HL-60 (cell line): Measurements from ENCODE around the gene PAQR4.

Experiments used
- DNase-seq, 2 experiments: peaks; one replicate each; pipeline ENCODE4 v3.0.0-alpha.2; 2010 to 2020; ENCODE audit warnings: low read depth in 1 of 2, low spot score in 1 of 2
- H3K27ac ChIP-seq: fragments of 250-450 bp; sonication (Bioruptor Pico); replicated peaks from 2 replicates; pipeline ENCODE4 v1.5.1; 2020; ENCODE audit warnings: mild to moderate bottlenecking, moderate library complexity
- H3K27me3 ChIP-seq: fragments of 250-450 bp; sonication (Bioruptor Pico); 2 replicates; pipeline ENCODE4 v1.5.1; 2021; ENCODE audit warnings: mild to moderate bottlenecking, moderate library complexity; ENCODE audit not compliant: insufficient read depth, poor library complexity, severe bottlenecking
- H3K4me3 ChIP-seq: replicated peaks from 2 replicates; pipeline ENCODE4 v1.5.1; 2011; ENCODE audit warnings: mild to moderate bottlenecking, control low read depth, low read length; ENCODE audit not compliant: insufficient read depth
- CTCF ChIP-seq: IDR thresholded peaks from one replicate; pipeline ENCODE4 v1.5.1; 2011; ENCODE audit warnings: low read length, control low read depth, inconsistent platforms; ENCODE audit not compliant: insufficient read depth
- GABPA ChIP-seq: IDR thresholded peaks from 2 replicates; pipeline ENCODE4 v1.6.1; 2012; ENCODE audit warnings: low read depth
- POLR2AphosphoS5 ChIP-seq: IDR thresholded peaks from 2 replicates; pipeline ENCODE4 v1.6.1; 2012; ENCODE audit warnings: low read depth
- REST ChIP-seq: IDR thresholded peaks from 2 replicates; pipeline ENCODE4 v1.6.1; 2012; ENCODE audit warnings: low read depth; ENCODE audit not compliant: insufficient replicate concordance
- SPI1 ChIP-seq: IDR thresholded peaks from 2 replicates; pipeline ENCODE4 v1.6.1; 2012; ENCODE audit warnings: low read depth, mild to moderate bottlenecking, borderline replicate concordance

Gene PAQR4

GRCh38 chr16:2948807-2949704 lies 20.1 kb upstream of the PAQR4 start:
- Histone ChIP-seq H3K4me3 (no peak overlapping the region), H3K27ac (no peak overlapping the region), H3K27me3 (no peaks in the 10 kb centered on the region)
- no peak for TF ChIP-seq SPI1
- no peak for TF ChIP-seq CTCF
- TF ChIP-seq REST, result no peak
- TF ChIP-seq GABPA, result no peak
- no peak for TF ChIP-seq POLR2AphosphoS5
- DNase-seq, result no peak

GRCh38 chr16:2949705-2950352 lies 19.3 kb upstream of the PAQR4 start:
- no peak for TF ChIP-seq REST
- TF ChIP-seq CTCF, result no peak
- TF ChIP-seq GABPA, result no peak
- TF ChIP-seq POLR2AphosphoS5, result no peak
- TF ChIP-seq SPI1, result no peak
- Histone ChIP-seq H3K27ac (no peak overlapping the region), H3K4me3 (no peak overlapping the region), H3K27me3 (no peaks in the 10 kb centered on the region)
- DNase-seq, result no peak

GRCh38 chr16:2950353-2950724 lies 18.8 kb upstream of the PAQR4 start:
- no peak for DNase-seq
- H3K4me3 ChIP-seq, result no peak overlapping the region
- TF ChIP-seq GABPA (no peak), POLR2AphosphoS5 (no peak), CTCF (no peak), REST (no peak), SPI1 (no peak)
- H3K27ac ChIP-seq, result no peak overlapping the region
- H3K27me3 ChIP-seq, result no peaks in the 10 kb centered on the region
